Osteocyte (in vitro differentiated cells): ENCODE results near the gene SNX19. TPM values are rescaled to one million over a fixed set of nuclear protein-coding genes. Genes with fewer than 3 reads are reported as not detected.
"Not testable (repeated sequence)": the region's sequence is repeated elsewhere in the genome, so short reads cannot be mapped to it uniquely, and the experiment has no call there.

ENCODE experiments used
- DNase-seq: peaks from one replicate; pipeline ENCODE4 v3.0.0; 2021; ENCODE audit warnings: mixed read lengths; ENCODE audit not compliant: unreplicated experiment; ENCODE audit errors: extremely low spot score
- H3K27ac Mint-ChIP-seq: one replicate; pipeline ENCODE4 v1.8.0; 2021; ENCODE audit warnings: mild to moderate bottlenecking, mixed read lengths; ENCODE audit not compliant: unreplicated experiment
- H3K27me3 Mint-ChIP-seq: one replicate; pipeline ENCODE4 v1.8.0; 2021; ENCODE audit warnings: mixed read lengths; ENCODE audit not compliant: unreplicated experiment
- H3K36me3 Mint-ChIP-seq: one replicate; pipeline ENCODE4 v1.8.0; 2021; ENCODE audit warnings: mixed read lengths; ENCODE audit not compliant: unreplicated experiment
- H3K4me1 Mint-ChIP-seq: one replicate; pipeline ENCODE4 v1.8.0; 2021; ENCODE audit warnings: mixed read lengths; ENCODE audit not compliant: unreplicated experiment
- H3K4me3 Mint-ChIP-seq: one replicate; pipeline ENCODE4 v1.8.0; 2021; ENCODE audit warnings: mild to moderate bottlenecking, moderate library complexity, mixed read lengths; ENCODE audit not compliant: unreplicated experiment
- H3K9me3 Mint-ChIP-seq: one replicate; pipeline ENCODE4 v1.8.0; 2021; ENCODE audit warnings: mixed read lengths; ENCODE audit not compliant: unreplicated experiment
- CTCF ChIP-seq: fragments of 200-600 bp; sonication (generic); IDR thresholded peaks from 2 replicates; pipeline ENCODE4 v1.5.0; 2021; ENCODE audit warnings: antibody characterized with exemption, mild to moderate bottlenecking, moderate library complexity
- total RNA-seq: library from RNA; stranded (reverse); gene quantifications from 2 replicates; pipeline ENCODE4 v1.2.1, GENCODE V29; 2021

SNX19 gene
- total RNA-seq, 1 donor from 2014 or later: 68.4 TPM

GRCh38 chr11:130865091-130865773 is 51.0 kb downstream of the SNX19 start:
- Mint-ChIP-seq H3K27me3 (no peaks in the 10 kb centered on the region), H3K27ac (peak overlapping the region; percentile 60), H3K4me1 (peaks cover 15% of the 10 kb centered on the region), H3K4me3 (no peak overlapping the region), H3K9me3 (no peaks in the 10 kb centered on the region), H3K36me3 (peaks cover 5% of the 10 kb centered on the region)
- DNase-seq: no peak
- no peak for TF ChIP-seq CTCF

- no peak overlapping the region for H3K4me3 Mint-ChIP-seq
- peak overlapping the region; percentile 45 for H3K27ac Mint-ChIP-seq
- H3K27me3 Mint-ChIP-seq: no peaks in the 10 kb centered on the region
- DNase-seq: peak; percentile 95
- no peaks in the 10 kb centered on the region for H3K9me3 Mint-ChIP-seq
- H3K4me1 Mint-ChIP-seq: peaks cover 20% of the 10 kb centered on the region
- H3K36me3 Mint-ChIP-seq: no peaks in the 10 kb centered on the region
- TF ChIP-seq CTCF: peak; percentile 100
Observed at GRCh38 chr11:130861902-130862860, 54.1 kb downstream of the SNX19 start.

- H3K27me3 Mint-ChIP-seq: no peaks in the 10 kb centered on the region
- H3K9me3 Mint-ChIP-seq: no peaks in the 10 kb centered on the region
- no peak for TF ChIP-seq CTCF
Observed at GRCh38 chr11:130861283-130861682, 55.0 kb downstream of the SNX19 start.

GRCh38 chr11:130859886-130860285 is 56.4 kb downstream of the SNX19 start:
- Mint-ChIP-seq H3K9me3 (no peaks in the 10 kb centered on the region), H3K36me3 (peaks cover 4% of the 10 kb centered on the region), H3K4me1 (peaks cover 15% of the 10 kb centered on the region), H3K27ac (no peak overlapping the region), H3K4me3 (no peak overlapping the region), H3K27me3 (no peaks in the 10 kb centered on the region)
- no peak for TF ChIP-seq CTCF
- DNase-seq: no peak

More at GRCh38 chr11:130861283-130861682, 55.0 kb downstream of the SNX19 start:
- peaks cover 1% of the 10 kb centered on the region for H3K36me3 Mint-ChIP-seq
- peaks cover 20% of the 10 kb centered on the region for H3K4me1 Mint-ChIP-seq
- no peak overlapping the region for H3K4me3 Mint-ChIP-seq
- no peak for DNase-seq
- no peak overlapping the region for H3K27ac Mint-ChIP-seq

- no peak for DNase-seq
- no peak overlapping the region for H3K4me3 Mint-ChIP-seq
- peaks cover 4% of the 10 kb centered on the region for H3K36me3 Mint-ChIP-seq
- no peak for TF ChIP-seq CTCF
- H3K4me1 Mint-ChIP-seq: peaks cover 15% of the 10 kb centered on the region
- H3K27ac Mint-ChIP-seq: no peak overlapping the region
- H3K9me3 Mint-ChIP-seq: no peaks in the 10 kb centered on the region
- H3K27me3 Mint-ChIP-seq: no peaks in the 10 kb centered on the region
Observed at GRCh38 chr11:130858215-130858614, 58.1 kb downstream of the SNX19 start.

GRCh38 chr11:130855707-130856106 is 60.6 kb downstream of the SNX19 start:
- not testable (repeated sequence) for H3K9me3 Mint-ChIP-seq, H3K27ac Mint-ChIP-seq, H3K27me3 Mint-ChIP-seq, H3K4me3 Mint-ChIP-seq, H3K36me3 Mint-ChIP-seq, DNase-seq, H3K4me1 Mint-ChIP-seq
